DOHH2 (cell line): Measurements from ENCODE around the gene TCERG1L.

Experiments used
- CTCF ChIP-seq: fragments of 200-600 bp; sonication (generic); IDR thresholded peaks from one replicate; pipeline ENCODE4 v1.5.1; 2014; ENCODE audit warnings: antibody characterized with exemption, mild to moderate bottlenecking, low read depth, low read length; ENCODE audit not compliant: poor library complexity, severe bottlenecking
- EZH2phosphoT487 ChIP-seq: fragments of 200-600 bp; sonication (generic); IDR thresholded peaks from 2 replicates; pipeline ENCODE4 v1.6.1; 2017; ENCODE audit warnings: borderline replicate concordance, mild to moderate bottlenecking, antibody characterized with exemption, low read length, moderate library complexity, mixed read lengths

- TF ChIP-seq CTCF (no peak), EZH2phosphoT487 (no peak)
Measured at GRCh38 chr10:131219584-131219886, 92.0 kb downstream of the TCERG1L start.
